Activated effector memory CD4-positive, alpha-beta T cell treated with anti-CD3 and anti-CD28 coated beads, Interleukin-2, amount 50 U/mL, for 16 hours (primary cell): ENCODE results near the gene DIS3L2.
A peak's percentile ranks its signal among the peaks of the same experiment; 100 is the strongest.

Experiments
- DNase-seq: peaks from one replicate; pipeline ENCODE4 v3.0.0-alpha.2; 2020

Gene DIS3L2, protein sequence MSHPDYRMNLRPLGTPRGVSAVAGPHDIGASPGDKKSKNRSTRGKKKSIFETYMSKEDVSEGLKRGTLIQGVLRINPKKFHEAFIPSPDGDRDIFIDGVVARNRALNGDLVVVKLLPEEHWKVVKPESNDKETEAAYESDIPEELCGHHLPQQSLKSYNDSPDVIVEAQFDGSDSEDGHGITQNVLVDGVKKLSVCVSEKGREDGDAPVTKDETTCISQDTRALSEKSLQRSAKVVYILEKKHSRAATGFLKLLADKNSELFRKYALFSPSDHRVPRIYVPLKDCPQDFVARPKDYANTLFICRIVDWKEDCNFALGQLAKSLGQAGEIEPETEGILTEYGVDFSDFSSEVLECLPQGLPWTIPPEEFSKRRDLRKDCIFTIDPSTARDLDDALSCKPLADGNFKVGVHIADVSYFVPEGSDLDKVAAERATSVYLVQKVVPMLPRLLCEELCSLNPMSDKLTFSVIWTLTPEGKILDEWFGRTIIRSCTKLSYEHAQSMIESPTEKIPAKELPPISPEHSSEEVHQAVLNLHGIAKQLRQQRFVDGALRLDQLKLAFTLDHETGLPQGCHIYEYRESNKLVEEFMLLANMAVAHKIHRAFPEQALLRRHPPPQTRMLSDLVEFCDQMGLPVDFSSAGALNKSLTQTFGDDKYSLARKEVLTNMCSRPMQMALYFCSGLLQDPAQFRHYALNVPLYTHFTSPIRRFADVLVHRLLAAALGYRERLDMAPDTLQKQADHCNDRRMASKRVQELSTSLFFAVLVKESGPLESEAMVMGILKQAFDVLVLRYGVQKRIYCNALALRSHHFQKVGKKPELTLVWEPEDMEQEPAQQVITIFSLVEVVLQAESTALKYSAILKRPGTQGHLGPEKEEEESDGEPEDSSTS

GRCh38 chr2:231961349-231962166 is at the start of gene DIS3L2:
Gene DIS3L2, plus strand, starts transcription at chr2:231961713. Its CDS starts 53,215 bp downstream, at chr2:232014928.
- DNase-seq: peak; percentile 91

GRCh38 chr2:231914077-231914690 is 47.3 kb upstream of the DIS3L2 start:
- no peak for DNase-seq

DNA sequence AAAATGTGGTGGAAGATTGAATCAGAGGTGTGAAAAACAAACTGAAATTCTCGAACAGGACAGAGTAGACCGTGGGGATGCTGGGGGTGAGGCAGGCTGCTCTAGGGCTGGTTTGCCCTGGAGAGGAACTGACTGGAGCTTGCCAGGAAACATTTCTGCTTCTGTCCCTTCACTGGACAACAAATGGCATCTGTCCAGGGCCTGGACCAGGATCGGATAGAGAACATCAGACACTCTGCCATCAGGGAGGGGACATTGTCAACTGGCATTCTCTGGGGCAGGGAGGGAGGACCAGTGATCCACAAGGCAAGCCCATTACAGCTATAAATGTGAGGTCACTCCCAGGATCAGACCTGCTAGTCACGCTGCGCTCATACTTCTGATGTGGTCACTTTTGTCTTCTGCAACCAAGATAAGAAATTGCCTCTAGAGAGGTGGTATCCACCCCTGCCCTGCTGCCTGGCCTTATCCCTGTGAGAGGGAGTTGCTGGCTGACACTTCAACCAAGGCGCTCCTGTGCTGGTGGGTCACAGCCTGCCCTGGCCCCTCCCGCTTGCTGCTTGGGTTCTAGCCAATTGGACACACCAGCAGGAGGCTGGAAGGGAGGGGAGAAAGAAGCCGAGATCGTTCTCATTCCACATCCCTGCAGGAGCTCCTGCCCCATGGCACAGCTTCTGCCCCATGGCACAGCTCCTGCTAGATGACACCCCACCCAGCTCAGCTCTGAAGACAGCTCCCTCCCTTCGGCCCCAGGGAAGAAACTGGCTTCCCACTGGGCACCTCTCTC is 44.0 kb upstream of the DIS3L2 start:
- DNase-seq: no peak

DNA sequence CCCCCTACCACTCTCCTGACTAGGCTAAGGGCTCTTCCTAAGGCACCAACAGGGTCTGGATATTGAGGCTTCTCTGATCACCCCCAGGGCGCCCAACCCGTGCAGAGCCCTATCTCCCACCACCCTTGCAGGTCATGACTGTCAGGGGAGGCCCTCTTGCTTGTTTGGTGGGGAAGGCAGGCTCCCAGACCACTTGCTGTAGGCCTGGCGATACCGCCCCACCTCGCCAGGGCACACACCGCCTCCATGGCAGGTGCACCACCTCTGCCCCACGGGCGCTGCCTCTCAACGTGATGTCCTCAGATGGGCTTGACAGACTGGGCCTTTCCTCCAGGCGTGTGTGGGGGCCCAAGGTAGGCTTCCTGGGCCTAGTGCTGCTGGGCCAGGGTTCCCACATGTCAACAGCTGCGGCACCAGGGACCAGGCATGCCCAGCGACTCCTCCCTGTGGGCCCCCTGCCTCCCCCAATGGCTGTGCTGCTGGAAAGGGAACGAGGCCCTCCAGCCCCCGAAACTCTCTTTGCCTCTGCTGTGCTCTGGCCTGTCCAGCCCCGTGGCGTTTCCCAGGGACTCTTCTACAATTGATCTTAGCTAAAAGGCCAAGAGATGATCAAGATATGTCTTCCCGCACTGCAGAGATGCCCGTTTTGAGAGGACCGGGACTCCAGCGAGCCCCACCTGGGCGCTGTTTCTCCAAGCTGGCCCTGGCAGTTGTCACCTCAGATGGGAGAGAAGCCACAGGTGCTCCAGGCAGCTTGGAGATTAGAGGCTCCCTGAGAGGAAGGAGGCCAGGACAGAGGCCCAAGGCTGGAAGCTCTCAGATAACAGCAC is 42.8 kb upstream of the DIS3L2 start:
- no peak for DNase-seq

GRCh38 chr2:231919341-231920035 is 42.0 kb upstream of the DIS3L2 start:
- DNase-seq: no peak

- DNase-seq: no peak
Observed at GRCh38 chr2:231920366-231920765, 41.1 kb upstream of the DIS3L2 start.

- no peak for DNase-seq
Observed at GRCh38 chr2:231920795-231921194, 40.7 kb upstream of the DIS3L2 start.

DNA sequence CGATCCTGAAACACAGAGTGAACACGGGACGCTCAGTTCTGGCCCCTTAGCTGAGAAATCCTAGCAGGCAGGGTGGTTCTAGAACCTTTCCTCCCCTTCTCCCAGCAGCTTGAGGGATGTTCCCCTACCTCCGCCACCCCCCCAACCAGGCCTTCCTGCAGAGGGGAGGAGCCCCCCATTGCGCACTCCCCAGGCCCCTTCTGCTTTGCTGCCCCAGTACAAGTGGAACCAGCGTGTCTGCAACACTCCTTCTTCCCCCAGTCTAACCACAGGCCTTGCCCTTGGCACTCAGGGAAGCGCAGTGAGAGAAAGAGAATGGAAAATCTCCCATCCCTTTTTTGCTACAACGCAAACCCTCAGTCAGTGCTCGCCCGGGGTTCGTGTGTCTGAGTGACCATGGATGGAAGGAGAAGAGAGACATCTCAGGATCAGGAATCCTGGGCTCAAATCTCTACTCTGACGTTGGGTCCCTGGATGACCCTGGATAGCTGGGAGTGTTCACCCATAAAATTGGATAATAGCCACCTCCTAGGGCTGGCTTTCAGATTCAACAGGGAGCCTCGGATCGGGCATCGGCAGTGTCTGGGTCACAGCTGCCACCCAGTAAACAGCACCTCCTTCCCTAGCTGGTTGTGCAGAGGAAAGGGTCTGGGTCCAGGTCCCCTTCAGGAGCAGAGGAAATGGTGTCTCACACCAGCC is 39.1 kb upstream of the DIS3L2 start:
- DNase-seq: no peak

DNA sequence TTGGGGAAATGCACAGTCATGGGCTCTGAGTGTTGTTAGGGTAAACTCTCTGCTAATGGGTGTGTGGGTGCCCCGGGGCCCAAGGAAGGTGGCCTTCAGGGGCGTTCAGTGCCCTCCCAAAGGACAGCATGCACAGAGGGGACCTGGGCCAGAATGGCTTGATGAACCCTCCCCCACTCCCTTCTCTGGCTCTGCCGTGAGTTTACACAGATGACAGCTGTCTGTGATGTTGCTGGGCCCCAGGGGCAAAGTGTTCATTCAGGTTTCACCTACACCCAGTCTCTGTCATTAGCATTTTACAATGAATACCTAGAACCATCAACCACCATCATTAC is 38.5 kb upstream of the DIS3L2 start:
- DNase-seq: peak; percentile 12

DNA sequence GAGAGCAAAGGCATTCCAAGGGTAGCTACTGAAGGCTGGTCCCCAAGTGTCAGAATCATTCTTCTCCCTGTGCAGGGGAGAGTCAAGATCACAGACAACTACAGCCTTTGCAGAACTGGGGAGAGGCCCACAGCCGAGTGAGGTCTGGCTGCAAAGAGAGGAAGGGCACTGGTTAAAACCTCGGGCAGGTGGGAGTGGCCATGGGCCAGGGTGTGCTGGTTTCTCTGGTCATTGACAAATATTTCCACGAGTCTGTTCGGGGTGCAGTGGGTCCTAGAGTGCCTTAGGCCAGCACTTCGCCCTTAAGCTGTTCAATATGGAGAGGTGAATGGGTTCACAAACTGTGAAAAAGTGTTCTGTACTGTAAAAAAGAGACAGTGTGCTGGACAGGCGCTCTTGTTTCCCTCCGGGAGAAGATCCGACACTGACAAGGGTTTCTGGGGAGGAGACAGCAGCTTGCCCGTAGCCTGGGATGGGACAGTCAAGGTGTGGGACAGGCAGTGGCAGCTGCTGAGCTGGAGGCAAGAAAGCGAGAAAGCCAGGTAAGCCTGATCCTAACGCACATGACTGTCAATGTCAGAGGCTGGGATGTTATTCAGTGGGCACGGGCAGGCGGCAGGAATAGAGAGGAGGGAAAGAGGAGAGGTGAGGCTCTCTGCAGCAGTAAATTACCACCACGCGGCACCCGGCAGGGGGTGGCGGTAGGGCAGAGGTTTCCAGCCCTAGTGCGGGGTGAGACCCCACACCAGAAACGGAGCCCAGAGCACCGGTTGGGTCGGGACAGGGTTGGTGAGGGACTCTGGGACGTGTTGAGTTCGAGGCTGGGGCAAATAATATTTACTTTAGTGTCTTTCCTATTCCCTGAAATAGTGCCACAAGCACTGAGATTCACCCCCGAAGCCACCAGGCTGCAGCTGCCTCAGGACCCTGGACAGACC is 37.3 kb upstream of the DIS3L2 start:
- DNase-seq: no peak

GRCh38 chr2:231924889-231925275 is 36.6 kb upstream of the DIS3L2 start:
- DNase-seq: no peak

DNA sequence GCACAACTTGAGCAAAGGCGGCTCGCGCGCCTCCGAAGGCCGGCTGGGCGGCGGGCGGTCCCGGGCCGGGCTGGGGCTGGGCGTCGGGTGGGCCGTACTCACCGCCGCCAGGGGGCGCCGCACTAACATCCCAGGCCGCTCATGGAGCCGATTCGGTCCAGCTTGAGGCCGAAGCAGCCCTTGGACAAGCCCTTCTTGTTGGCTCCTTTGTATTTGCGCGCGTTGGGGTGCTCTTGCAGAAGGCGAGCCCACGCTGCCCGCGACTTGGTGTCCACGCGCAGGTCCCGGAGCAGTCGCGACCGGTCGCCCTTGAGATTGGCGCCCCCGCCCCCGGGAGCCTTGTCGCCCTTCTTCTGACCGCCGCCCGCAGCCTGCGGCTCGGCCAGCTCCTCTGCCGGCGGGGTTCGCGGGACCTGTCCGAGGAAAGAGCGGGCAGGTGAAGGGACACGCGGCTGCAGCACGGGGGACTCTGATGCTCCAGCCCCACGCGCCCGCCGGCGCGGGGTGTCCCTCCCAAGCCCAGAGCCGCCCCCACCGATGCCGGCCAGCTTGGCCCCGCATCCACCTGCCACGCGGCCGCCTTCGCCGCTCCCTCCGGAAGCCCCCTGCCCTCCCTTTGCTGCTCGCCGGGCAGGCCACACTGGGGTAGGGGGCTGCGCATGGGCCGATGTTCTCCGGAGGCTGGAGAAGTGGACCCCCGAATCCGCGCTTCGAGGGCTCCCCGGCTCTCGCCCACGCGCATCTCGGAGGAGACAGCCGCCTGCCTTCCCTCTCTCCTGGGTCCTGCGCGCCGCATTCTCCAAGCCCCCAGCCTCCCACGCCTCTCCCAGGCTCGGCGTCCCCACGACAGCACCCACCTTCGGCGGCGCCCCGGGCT is 36.0 kb upstream of the DIS3L2 start:
- DNase-seq: peak; percentile 89

- DNase-seq: peak; percentile 81
Observed at GRCh38 chr2:231926180-231926741, 35.3 kb upstream of the DIS3L2 start, which contains the start of gene NPPC. Gene NPPC, minus strand, starts transcription at chr2:231926396. Its CDS starts 147 bp downstream, at chr2:231926249.

DNA sequence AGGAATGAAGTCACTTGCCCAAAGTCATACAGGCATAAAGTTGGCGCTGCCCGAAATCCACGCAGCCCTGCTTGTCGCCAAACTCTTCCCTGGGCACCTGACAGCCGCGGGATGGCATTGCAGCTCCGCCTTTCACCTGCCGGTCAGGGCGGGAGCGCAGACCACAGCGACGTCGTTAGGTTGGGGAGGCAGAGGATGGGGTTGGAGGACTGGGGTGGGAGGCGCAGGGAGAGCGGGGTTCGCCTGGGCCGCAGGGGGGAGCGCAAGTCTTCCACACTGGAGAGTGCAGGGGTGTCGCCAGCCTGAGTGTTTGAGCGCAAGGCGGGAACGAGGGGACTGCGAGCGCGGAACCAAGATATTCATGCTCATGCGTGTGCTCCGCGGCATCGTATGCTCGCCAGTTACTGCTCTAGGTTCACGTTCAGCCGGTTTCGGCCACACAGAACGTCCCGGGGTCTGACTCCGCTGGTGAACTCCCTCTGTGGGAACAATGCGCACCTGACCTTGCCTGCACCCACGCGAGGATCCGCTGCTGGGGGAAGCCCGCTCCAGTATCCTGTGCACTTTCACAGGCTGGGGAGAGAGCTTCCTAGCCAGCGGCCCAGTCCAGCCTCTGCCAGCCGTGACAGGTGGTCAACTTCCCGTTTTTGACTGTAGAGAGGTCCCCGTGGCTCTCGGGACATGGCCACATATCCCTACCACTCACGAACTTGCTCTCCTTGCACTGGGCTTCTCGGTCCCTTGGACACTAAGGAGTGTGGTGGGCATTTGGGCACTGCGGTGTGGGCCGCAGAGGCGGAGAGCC is 34.5 kb upstream of the DIS3L2 start:
- DNase-seq: peak; percentile 62

GRCh38 chr2:231927566-231927890 is 34.0 kb upstream of the DIS3L2 start:
- DNase-seq: no peak

DNA sequence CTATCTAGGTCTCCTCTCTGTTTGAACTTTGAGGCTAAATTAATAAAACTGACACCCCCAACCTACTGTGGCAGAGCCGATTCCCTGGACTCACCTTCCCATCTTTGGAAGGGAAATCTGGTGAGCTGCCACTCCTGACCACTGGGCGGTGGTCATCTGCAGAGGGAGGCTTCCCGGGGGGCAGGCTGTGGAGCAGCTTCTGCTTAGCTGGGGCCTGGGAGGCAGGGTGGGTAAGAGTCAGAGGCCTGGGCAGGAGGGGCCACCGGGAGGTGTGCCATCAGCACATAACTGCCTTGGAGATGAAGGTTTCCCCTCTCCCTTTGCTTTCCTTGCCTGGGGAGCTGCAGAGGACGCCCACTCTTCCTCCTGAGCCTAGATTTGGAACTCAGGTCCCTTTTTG is 33.0 kb upstream of the DIS3L2 start:
- peak; percentile 48 for DNase-seq
